ENCODE data around the gene GLI3. TPM values are rescaled to one million over a fixed set of nuclear protein-coding genes. Genes with fewer than 3 reads are reported as not detected.

Gene GLI3
- total RNA-seq, 1 donor from 2014 or later = 32.0 TPM

DNA sequence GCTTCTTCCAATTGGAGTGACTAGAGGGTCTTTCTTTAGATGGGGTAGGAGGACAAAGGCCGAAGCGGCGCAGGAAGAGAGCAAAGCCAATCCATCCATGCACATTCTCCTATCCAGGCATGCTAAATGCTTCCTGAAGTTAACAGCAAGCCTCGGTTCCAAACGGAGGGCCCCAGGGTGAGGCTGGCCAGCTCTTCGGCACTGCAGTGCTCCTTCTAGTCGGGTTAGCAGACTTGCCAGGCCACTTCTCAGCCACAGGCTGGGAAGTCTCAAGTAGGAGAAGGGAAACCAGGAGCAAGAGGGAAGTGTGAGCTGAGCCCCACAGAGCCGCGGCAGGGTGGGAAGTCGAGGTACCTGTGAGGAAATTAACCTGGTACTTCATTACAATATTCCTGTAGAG is 280.3 kb downstream of the GLI3 start:
- Histone ChIP-seq H3K4me1 (peaks cover 20% of the 10 kb centered on the region), H2AFZ (replicated peaks) (no peak overlapping the region), H3K9me3 (ENCODE audit: low read depth) (no peaks in the 10 kb centered on the region), H3K4me2 (no peak overlapping the region), H3K79me2 (ENCODE audit: low read depth) (no peaks in the 10 kb centered on the region), H4K20me1 (ENCODE audit: low read depth) (no peaks in the 10 kb centered on the region), H3F3A (ENCODE audit: low read depth) (peaks cover 25% of the 10 kb centered on the region), H3K9ac (no peak overlapping the region), H3K27me3 (no peaks in the 10 kb centered on the region), H3K27ac (no peak overlapping the region), H3K4me3 (no peak overlapping the region), H3K36me3 (no peaks in the 10 kb centered on the region)
- Mint-ChIP-seq H3K4me1 (peaks cover 35% of the 10 kb centered on the region), H3K4me3 (no peak overlapping the region), H3K27ac (peak overlapping the region; percentile 91), H3K9me3 (no peaks in the 10 kb centered on the region), H3K36me3 (peaks cover 8% of the 10 kb centered on the region), H3K27me3 (ENCODE audit: insufficient read depth, low read depth) (peaks cover 8% of the 10 kb centered on the region)
- TF ChIP-seq EZH2 (IDR thresholded peaks at IDR 0.05) = no peak
- TF ChIP-seq, protein P1, sequence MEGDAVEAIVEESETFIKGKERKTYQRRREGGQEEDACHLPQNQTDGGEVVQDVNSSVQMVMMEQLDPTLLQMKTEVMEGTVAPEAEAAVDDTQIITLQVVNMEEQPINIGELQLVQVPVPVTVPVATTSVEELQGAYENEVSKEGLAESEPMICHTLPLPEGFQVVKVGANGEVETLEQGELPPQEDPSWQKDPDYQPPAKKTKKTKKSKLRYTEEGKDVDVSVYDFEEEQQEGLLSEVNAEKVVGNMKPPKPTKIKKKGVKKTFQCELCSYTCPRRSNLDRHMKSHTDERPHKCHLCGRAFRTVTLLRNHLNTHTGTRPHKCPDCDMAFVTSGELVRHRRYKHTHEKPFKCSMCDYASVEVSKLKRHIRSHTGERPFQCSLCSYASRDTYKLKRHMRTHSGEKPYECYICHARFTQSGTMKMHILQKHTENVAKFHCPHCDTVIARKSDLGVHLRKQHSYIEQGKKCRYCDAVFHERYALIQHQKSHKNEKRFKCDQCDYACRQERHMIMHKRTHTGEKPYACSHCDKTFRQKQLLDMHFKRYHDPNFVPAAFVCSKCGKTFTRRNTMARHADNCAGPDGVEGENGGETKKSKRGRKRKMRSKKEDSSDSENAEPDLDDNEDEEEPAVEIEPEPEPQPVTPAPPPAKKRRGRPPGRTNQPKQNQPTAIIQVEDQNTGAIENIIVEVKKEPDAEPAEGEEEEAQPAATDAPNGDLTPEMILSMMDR (IDR thresholded peaks at IDR 0.05) = no peak
- TF ChIP-seq EZH2phosphoT487 (IDR thresholded peaks at IDR 0.05) = no peak
- peak; percentile 7 for DNase-seq (ENCODE audit: low spot score)

DNA sequence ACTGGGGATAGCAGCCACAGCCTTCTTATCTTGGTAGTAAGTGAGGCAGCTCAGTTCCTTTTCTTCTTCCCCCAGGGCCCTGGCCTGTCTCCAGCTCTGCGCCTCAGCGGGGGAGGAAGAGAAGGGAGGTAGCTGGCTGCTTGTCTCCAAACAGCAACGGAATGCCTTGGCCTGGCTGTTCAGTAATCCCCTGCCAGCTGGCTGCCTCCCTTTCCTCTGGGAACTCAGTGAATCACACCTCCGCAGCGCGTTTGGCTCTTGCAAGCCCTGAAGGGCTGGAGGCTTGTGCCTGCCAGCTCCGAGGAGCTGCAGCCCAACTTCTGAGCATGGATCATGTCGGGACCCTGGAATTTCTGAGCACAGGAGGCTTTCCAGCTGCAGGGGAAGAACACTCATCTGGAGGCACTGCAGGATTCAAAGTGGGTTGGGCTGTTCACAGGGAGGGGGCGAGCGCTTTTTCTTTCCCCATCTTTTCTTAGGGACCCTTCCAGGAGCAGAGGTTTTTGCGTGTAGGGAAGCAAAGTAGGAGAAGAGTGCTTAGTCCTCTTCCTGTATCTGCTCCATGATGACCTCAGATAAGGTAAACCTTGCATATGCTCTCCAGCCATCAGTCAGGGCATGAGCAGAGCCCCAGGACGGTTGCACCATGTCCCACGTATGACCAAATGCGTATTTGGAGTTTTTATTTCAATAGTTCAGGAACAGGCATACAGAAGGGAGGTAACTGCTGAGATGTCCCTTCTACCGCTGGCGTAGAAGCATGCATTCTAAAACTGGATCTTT is 280.9 kb downstream of the GLI3 start:
- H3K9me3 Mint-ChIP-seq = no peaks in the 10 kb centered on the region
- Histone ChIP-seq H3K79me2 (ENCODE audit: low read depth) (no peaks in the 10 kb centered on the region), H3K9ac (no peak overlapping the region), H3K27me3 (no peaks in the 10 kb centered on the region), H3K36me3 (no peaks in the 10 kb centered on the region), H3K9me3 (ENCODE audit: low read depth) (no peaks in the 10 kb centered on the region), H3K4me1 (peaks cover 24% of the 10 kb centered on the region), H3K4me2 (peak overlapping the region; percentile 25), H4K20me1 (ENCODE audit: low read depth) (no peaks in the 10 kb centered on the region), H2AFZ (replicated peaks) (peak overlapping the region; percentile 20), H3K27ac (no peak overlapping the region), H3F3A (ENCODE audit: low read depth) (peaks cover 26% of the 10 kb centered on the region), H3K4me3 (no peak overlapping the region)
- no peak overlapping the region for H3K4me3 Mint-ChIP-seq
- TF ChIP-seq EZH2phosphoT487 (IDR thresholded peaks at IDR 0.05) (no peak), EZH2 (IDR thresholded peaks at IDR 0.05) (no peak)
- TF ChIP-seq, protein P1 (IDR thresholded peaks at IDR 0.05) = no peak
- H3K27me3 Mint-ChIP-seq (ENCODE audit: insufficient read depth, low read depth) = peaks cover 9% of the 10 kb centered on the region
- H3K4me1 Mint-ChIP-seq = peaks cover 37% of the 10 kb centered on the region
- H3K27ac Mint-ChIP-seq = peak overlapping the region; percentile 91
- peaks cover 4% of the 10 kb centered on the region for H3K36me3 Mint-ChIP-seq
- peak; percentile 91 for DNase-seq (ENCODE audit: low spot score)

DNA sequence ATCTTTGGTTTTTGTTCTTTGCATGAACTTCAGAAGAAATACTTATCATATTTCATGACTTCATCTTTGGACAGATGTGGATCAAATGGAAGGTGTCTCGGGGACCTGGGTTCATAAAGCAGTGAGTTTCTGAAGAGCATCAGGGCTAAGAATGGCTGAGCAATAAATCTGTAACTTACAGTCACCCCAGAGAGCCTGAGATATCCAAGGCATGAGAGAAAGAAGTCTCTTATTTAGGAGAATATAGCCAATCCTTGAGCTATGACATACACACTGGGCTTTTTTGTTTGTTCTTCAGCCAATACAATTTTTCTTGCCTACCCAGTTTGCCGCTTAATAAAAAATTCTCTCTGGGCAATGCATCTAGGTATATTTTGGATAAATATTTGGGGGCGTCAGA is 281.6 kb downstream of the GLI3 start:
- no peak overlapping the region for H3K4me3 Mint-ChIP-seq

More for the DNA sequence above, 281.6 kb downstream of the GLI3 start:
- H3K27me3 ChIP-seq = no peaks in the 10 kb centered on the region
- peaks cover 9% of the 10 kb centered on the region for H3K27me3 Mint-ChIP-seq (ENCODE audit: insufficient read depth, low read depth)
- H3K4me1 Mint-ChIP-seq = peaks cover 43% of the 10 kb centered on the region
- TF ChIP-seq EZH2 (IDR thresholded peaks at IDR 0.05) = no peak
- TF ChIP-seq, protein P1 (IDR thresholded peaks at IDR 0.05) = no peak
- no peak for TF ChIP-seq EZH2phosphoT487 (IDR thresholded peaks at IDR 0.05)
- H3F3A ChIP-seq (ENCODE audit: low read depth) = peaks cover 30% of the 10 kb centered on the region
- no peaks in the 10 kb centered on the region for H3K9me3 ChIP-seq (ENCODE audit: low read depth)
- H3K4me3 ChIP-seq = no peak overlapping the region
- peak overlapping the region; percentile 91 for H3K27ac Mint-ChIP-seq
- H3K9ac ChIP-seq = no peak overlapping the region
- H3K36me3 Mint-ChIP-seq = peaks cover 4% of the 10 kb centered on the region
- no peaks in the 10 kb centered on the region for H4K20me1 ChIP-seq (ENCODE audit: low read depth)
- no peak for DNase-seq (ENCODE audit: low spot score)
- H2AFZ ChIP-seq (replicated peaks) = no peak overlapping the region
- H3K27ac ChIP-seq = no peak overlapping the region
- H3K79me2 ChIP-seq (ENCODE audit: low read depth) = no peaks in the 10 kb centered on the region
- no peaks in the 10 kb centered on the region for H3K36me3 ChIP-seq
- H3K9me3 Mint-ChIP-seq = no peaks in the 10 kb centered on the region
- peaks cover 30% of the 10 kb centered on the region for H3K4me1 ChIP-seq
- H3K4me2 ChIP-seq = peak overlapping the region; percentile 25

All from neural progenitor cell (in vitro differentiated cells).